HEK293T (cell line): Measurements from ENCODE around the gene PRKAG3.
A peak's percentile ranks its signal among the peaks of the same experiment; 100 is the strongest.

Experiments
- ARNT ChIP-seq: fragments of 450-650 bp; IDR thresholded peaks from 2 replicates; pipeline ENCODE4 v1.6.1; 2017; ENCODE audit warnings: mild to moderate bottlenecking
- BHLHE40 ChIP-seq: fragments of 450-650 bp; IDR thresholded peaks from 2 replicates; pipeline ENCODE4 v1.6.1; 2016; ENCODE audit warnings: mild to moderate bottlenecking, moderate library complexity, borderline replicate concordance
- ELF4 ChIP-seq: fragments of 450-650 bp; IDR thresholded peaks from 2 replicates; pipeline ENCODE4 v1.6.1; 2017; ENCODE audit warnings: antibody characterized with exemption
- FOXA1 ChIP-seq: fragments of 450-650 bp; IDR thresholded peaks from 2 replicates; pipeline ENCODE4 v1.6.1; 2016; ENCODE audit warnings: mild to moderate bottlenecking
- LEF1 ChIP-seq: fragments of 450-650 bp; IDR thresholded peaks from 2 replicates; pipeline ENCODE4 v1.6.1; 2017; ENCODE audit warnings: mild to moderate bottlenecking, borderline replicate concordance
- SP1 ChIP-seq: fragments of 450-650 bp; IDR thresholded peaks from 2 replicates; pipeline ENCODE4 v1.6.1; 2017
- SUZ12 ChIP-seq: fragments of 450-650 bp; IDR thresholded peaks from 2 replicates; pipeline ENCODE4 v1.6.1; 2016; ENCODE audit warnings: mild to moderate bottlenecking

GRCh38 chr2:218805627-218806026, 26.0 kb downstream of the PRKAG3 start:
- no peak for TF ChIP-seq SP1
- no peak for TF ChIP-seq LEF1
- no peak for TF ChIP-seq FOXA1
- no peak for TF ChIP-seq ELF4
- TF ChIP-seq BHLHE40, result no peak
- TF ChIP-seq ARNT, result peak; percentile 87
- no peak for TF ChIP-seq SUZ12
